CD4-positive, alpha-beta memory T cell (primary cell): ENCODE results near the gene PXDN. TPM values are rescaled to one million over a fixed set of nuclear protein-coding genes. Genes with fewer than 3 reads are reported as not detected.
A peak's percentile ranks its signal among the peaks of the same experiment; 100 is the strongest.

Experiments
- CTCF ChIA-PET: fragments of 350-600 bp; sonication (Branson Sonifier 250); formaldehyde crosslinking; loops from one replicate; lab custom pipeline; 2021; ENCODE audit warnings: inconsistent platforms; ENCODE audit not compliant: partially characterized antibody; lab: Charles Lee
- POLR2A ChIA-PET: fragments of 350-600 bp; sonication (Branson Sonifier 250); formaldehyde crosslinking; loops from one replicate; lab custom pipeline; 2021; ENCODE audit not compliant: partially characterized antibody; lab: Charles Lee
- DNase-seq, 5 donors: peaks; one replicate each; pipeline versions ENCODE4 v3.0.0 to v3.0.0-alpha.2; 2020 to 2022; ENCODE audit warnings: mixed read lengths in 1 of 5
- H3K27ac ChIP-seq: one replicate; pipeline ENCODE4 v1.7.0; 2013; ENCODE audit warnings: low read depth, low read length
- H3K27me3 ChIP-seq: 2 replicates; pipeline ENCODE4 v1.7.0; 2013; ENCODE audit warnings: mild to moderate bottlenecking, low read length, moderate library complexity; ENCODE audit not compliant: insufficient read depth
- H3K36me3 ChIP-seq: 2 replicates; pipeline ENCODE4 v1.7.0; 2013; ENCODE audit warnings: mild to moderate bottlenecking, low read length, moderate library complexity; ENCODE audit not compliant: insufficient read depth
- H3K4me1 ChIP-seq: 2 replicates; pipeline ENCODE4 v1.7.0; 2013; ENCODE audit warnings: mild to moderate bottlenecking, low read length, moderate library complexity; ENCODE audit not compliant: insufficient read depth
- H3K4me3 ChIP-seq, 2 donors: one replicate each; pipeline ENCODE4 v1.7.0; 2013; ENCODE audit warnings: low read length in 2 of 2, mild to moderate bottlenecking in 1 of 2
- H3K9me3 ChIP-seq, 2 donors: one replicate each; pipeline ENCODE4 v1.7.0; 2013; ENCODE audit warnings: low read length in 2 of 2, control low read depth in 1 of 2; ENCODE audit not compliant: control insufficient read depth in 1 of 2
- H3K27ac Mint-ChIP-seq, 7 donors: one replicate each; pipeline ENCODE4 v1.8.0; 2020 to 2021; ENCODE audit warnings: mixed read lengths in 7 of 7, mild to moderate bottlenecking in 6 of 7, inconsistent platforms in 3 of 7, moderate library complexity in 3 of 7
- H3K27me3 Mint-ChIP-seq, 2 donors: one replicate each; pipeline ENCODE4 v1.8.0; 2020 to 2021; ENCODE audit warnings: mixed read lengths in 2 of 2
- H3K36me3 Mint-ChIP-seq, 2 donors: one replicate each; pipeline ENCODE4 v1.8.0; 2020 to 2021; ENCODE audit warnings: mixed read lengths in 2 of 2, inconsistent platforms in 1 of 2, mild to moderate bottlenecking in 1 of 2
- H3K4me1 Mint-ChIP-seq, 4 donors: one replicate each; pipeline ENCODE4 v1.8.0; 2020 to 2021; ENCODE audit warnings: mixed read lengths in 4 of 4, mild to moderate bottlenecking in 1 of 4
- H3K4me3 Mint-ChIP-seq, 8 donors: one replicate each; pipeline ENCODE4 v1.8.0; 2020 to 2021; ENCODE audit warnings: mixed read lengths in 8 of 8, mild to moderate bottlenecking in 7 of 8, moderate library complexity in 6 of 8, inconsistent platforms in 3 of 8
- H3K9me3 Mint-ChIP-seq, 8 donors: one replicate each; pipeline ENCODE4 v1.8.0; 2020 to 2021; ENCODE audit warnings: mixed read lengths in 8 of 8, mild to moderate bottlenecking in 5 of 8, inconsistent platforms in 3 of 8, moderate library complexity in 1 of 8
- intact Hi-C: fragments of 100-400 bp; cut with micrococcal nuclease; formaldehyde crosslinking; loops from one replicate; pipeline ENCODE4 v1.15.1; 2023
- polyA plus RNA-seq, 2 donors: library from polyadenylated mRNA; unstranded; fragments of 300-500 nt; fragmentation: Illumina TruSeq; gene quantifications; one replicate each; pipeline ENCODE4 v1.2.3, GENCODE V29; 2021
- total RNA-seq, 2 experiments: library from RNA; stranded (reverse); gene quantifications; one replicate each; pipeline ENCODE4 v1.2.3, GENCODE V29; 2021

The PXDN gene
- total and polyA plus RNA-seq, 4 experiments from 2014 or later, result 0.79 TPM; not detected in 3

GRCh38 chr2:1742681-1743395 is 1.5 kb downstream of the PXDN start:
- Histone ChIP-seq H3K27me3 (no peaks in the 10 kb centered on the region), H3K27ac (no peak overlapping the region), H3K4me3 (no peak overlapping the region), H3K4me1 (no peaks in the 10 kb centered on the region), H3K9me3 (no peaks in the 10 kb centered on the region), H3K36me3 (no peaks in the 10 kb centered on the region)
- ChIA-PET CTCF (interaction anchor here (1.4 kb wide), 1 partner anchor 8 kb away, joined by 3 read pairs; no protein-coding TSS in a partner anchor), POLR2A (no interaction called here)
- Mint-ChIP-seq H3K27ac (no peak overlapping the region), H3K9me3 (peaks cover 0 to 7% (median 0%) of the 10 kb centered on the region in 8 donors), H3K4me3 (peak overlapping the region in 6 of 8 donors; percentile 31 to 72 (median 49)), H3K27me3 (peaks cover 30 to 32% of the 10 kb centered on the region in 2 donors), H3K4me1 (peaks cover 3 to 12% (median 9%) of the 10 kb centered on the region in 4 donors), H3K36me3 (no peaks in the 10 kb centered on the region)
- intact Hi-C loops, result no loop called here
- peak in 2 of 5 donors; percentile 12 to 20 for DNase-seq

- Histone ChIP-seq H3K27me3 (no peaks in the 10 kb centered on the region), H3K9me3 (no peaks in the 10 kb centered on the region), H3K36me3 (no peaks in the 10 kb centered on the region), H3K27ac (no peak overlapping the region), H3K4me1 (no peaks in the 10 kb centered on the region), H3K4me3 (no peak overlapping the region)
- CTCF ChIA-PET, result interaction anchor here (1.4 kb wide), 1 partner anchor 9 kb away, joined by 3 read pairs; no protein-coding TSS in a partner anchor
- Mint-ChIP-seq H3K27ac (no peak overlapping the region), H3K4me3 (peak overlapping the region in 5 of 8 donors; percentile 17 to 74 (median 54)), H3K4me1 (peaks cover 3 to 12% (median 9%) of the 10 kb centered on the region in 4 donors), H3K9me3 (peaks cover 0 to 7% (median 0%) of the 10 kb centered on the region in 8 donors), H3K36me3 (no peaks in the 10 kb centered on the region), H3K27me3 (peaks cover 27 to 32% of the 10 kb centered on the region in 2 donors)
- intact Hi-C loops, result no loop called here
- no peak for DNase-seq
- POLR2A ChIA-PET, result no interaction called here
These were observed 2.0 kb downstream of the PXDN start for GRCh38 chr2:1742301-1742680.

GRCh38 chr2:1741851-1742250 is 2.5 kb downstream of the PXDN start:
- peak overlapping the region in 2 of 8 donors; percentile 38 to 74 for H3K4me3 Mint-ChIP-seq

GRCh38 chr2:1740716-1741589 is 3.4 kb downstream of the PXDN start:
- Histone ChIP-seq H3K9me3 (no peaks in the 10 kb centered on the region), H3K27me3 (no peaks in the 10 kb centered on the region), H3K36me3 (no peaks in the 10 kb centered on the region), H3K27ac (no peak overlapping the region), H3K4me3 (no peak overlapping the region), H3K4me1 (no peaks in the 10 kb centered on the region)
- DNase-seq, result no peak
- Mint-ChIP-seq H3K4me3 (peak overlapping the region in 1 of 8 donors; percentile 21), H3K27me3 (peaks cover 19 to 20% of the 10 kb centered on the region in 2 donors), H3K27ac (no peak overlapping the region), H3K36me3 (no peaks in the 10 kb centered on the region), H3K4me1 (peaks cover 1 to 12% (median 6%) of the 10 kb centered on the region in 4 donors), H3K9me3 (peaks cover 0 to 4% (median 0%) of the 10 kb centered on the region in 8 donors)
- intact Hi-C loops, result no loop called here
- POLR2A ChIA-PET, result no interaction called here
- CTCF ChIA-PET, result no interaction called here

More at GRCh38 chr2:1741851-1742250, 2.5 kb downstream of the PXDN start:
- no peaks in the 10 kb centered on the region for H3K36me3 ChIP-seq
- no peaks in the 10 kb centered on the region for H3K4me1 ChIP-seq
- no peak for DNase-seq
- H3K27me3 Mint-ChIP-seq, result peaks cover 25 to 28% of the 10 kb centered on the region in 2 donors
- CTCF ChIA-PET, result interaction anchor here (1.4 kb wide), 1 partner anchor 9 kb away, joined by 3 read pairs; no protein-coding TSS in a partner anchor
- no peaks in the 10 kb centered on the region for H3K9me3 ChIP-seq
- H3K27ac ChIP-seq, result no peak overlapping the region
- H3K9me3 Mint-ChIP-seq, result peaks cover 0 to 7% (median 0%) of the 10 kb centered on the region in 8 donors
- H3K4me1 Mint-ChIP-seq, result peaks cover 3 to 12% (median 9%) of the 10 kb centered on the region in 4 donors
- intact Hi-C loops, result no loop called here
- H3K36me3 Mint-ChIP-seq, result no peaks in the 10 kb centered on the region
- no peak overlapping the region for H3K4me3 ChIP-seq
- POLR2A ChIA-PET, result no interaction called here
- H3K27ac Mint-ChIP-seq, result no peak overlapping the region
- no peaks in the 10 kb centered on the region for H3K27me3 ChIP-seq

GRCh38 chr2:1739961-1740715 is 4.2 kb downstream of the PXDN start:
- Histone ChIP-seq H3K27me3 (no peaks in the 10 kb centered on the region), H3K36me3 (no peaks in the 10 kb centered on the region), H3K27ac (no peak overlapping the region), H3K4me3 (no peak overlapping the region), H3K4me1 (no peaks in the 10 kb centered on the region), H3K9me3 (no peaks in the 10 kb centered on the region)
- H3K27me3 Mint-ChIP-seq, result peaks cover 16 to 18% of the 10 kb centered on the region in 2 donors
- H3K4me3 Mint-ChIP-seq, result no peak overlapping the region
- ChIA-PET POLR2A (no interaction called here), CTCF (no interaction called here)
- peaks cover 1 to 12% (median 6%) of the 10 kb centered on the region in 4 donors for H3K4me1 Mint-ChIP-seq
- DNase-seq, result no peak
- intact Hi-C loops, result no loop called here
- no peak overlapping the region for H3K27ac Mint-ChIP-seq
- H3K9me3 Mint-ChIP-seq, result peaks cover 0 to 2% (median 0%) of the 10 kb centered on the region in 8 donors
- no peaks in the 10 kb centered on the region for H3K36me3 Mint-ChIP-seq

GRCh38 chr2:1739322-1739957 is 4.9 kb downstream of the PXDN start:
- Histone ChIP-seq H3K4me1 (no peaks in the 10 kb centered on the region), H3K9me3 (no peaks in the 10 kb centered on the region), H3K36me3 (no peaks in the 10 kb centered on the region), H3K4me3 (no peak overlapping the region), H3K27me3 (no peaks in the 10 kb centered on the region), H3K27ac (no peak overlapping the region)
- Mint-ChIP-seq H3K9me3 (peaks cover 0 to 2% (median 0%) of the 10 kb centered on the region in 8 donors), H3K36me3 (no peaks in the 10 kb centered on the region), H3K27ac (no peak overlapping the region), H3K4me1 (peaks cover 0 to 7% (median 5%) of the 10 kb centered on the region in 4 donors), H3K27me3 (peaks cover 13 to 16% of the 10 kb centered on the region in 2 donors), H3K4me3 (no peak overlapping the region)
- intact Hi-C loops, result no loop called here
- POLR2A ChIA-PET, result no interaction called here
- CTCF ChIA-PET, result no interaction called here
- no peak for DNase-seq
